ENCODE measurements around the gene MIDN.

The MIDN gene

GRCh38 chr19:1248786-1249297 lies 459 bp downstream of the MIDN start:
- peak overlapping the region; percentile 86 for H3K4me3 ChIP-seq (ENCODE audit: low read length)

GRCh38 chr19:1249298-1249989 lies 1.1 kb downstream of the MIDN start:
- peak overlapping the region; percentile 100 for H3K4ac ChIP-seq (ENCODE audit: low read depth, low read length)
- H3K79me1 ChIP-seq (ENCODE audit: low read length), result peaks cover 2% of the 10 kb centered on the region
- peak overlapping the region; percentile 99 for H3K18ac ChIP-seq (ENCODE audit: low read length)
- no peaks in the 10 kb centered on the region for H3K4me1 ChIP-seq (ENCODE audit: control insufficient read depth, low read depth, low read length)
- H2BK15ac ChIP-seq (replicated peaks; ENCODE audit: low read depth), result no peak overlapping the region
- no peak overlapping the region for H4K5ac ChIP-seq (ENCODE audit: low read length)
- peak overlapping the region; percentile 45 for H3K23ac ChIP-seq (ENCODE audit: low read length)
- peak overlapping the region; percentile 99 for H3K27ac ChIP-seq (ENCODE audit: low read depth, low read length)
- DNase-seq, result peak; percentile 97
- H3K4me3 ChIP-seq (ENCODE audit: low read length), result peak overlapping the region; percentile 77
- H3K36me3 ChIP-seq (ENCODE audit: control insufficient read depth, insufficient read depth, low read length), result peaks cover 10% of the 10 kb centered on the region
- H2BK120ac ChIP-seq (ENCODE audit: low read depth, low read length), result peak overlapping the region; percentile 61
- peak overlapping the region; percentile 98 for H3K56ac ChIP-seq (ENCODE audit: low read length)
- H3K27me3 ChIP-seq (ENCODE audit: insufficient read depth, low read length, poor library complexity), result no peaks in the 10 kb centered on the region
- peaks cover 45% of the 10 kb centered on the region for H3K79me2 ChIP-seq (ENCODE audit: control insufficient read depth, insufficient read depth, low read length)
- H2AK5ac ChIP-seq (ENCODE audit: low read length), result no peak overlapping the region
- H2BK5ac ChIP-seq (ENCODE audit: low read length), result no peak overlapping the region
- no peak overlapping the region for H3K4me2 ChIP-seq (ENCODE audit: low read length)
- no CpG with 5 or more reads among the region's 102 CpGs for WGBS (ENCODE audit: extremely low coverage, insufficient coverage, low lambda C conversion rate)
- peak overlapping the region; percentile 96 for H3K9ac ChIP-seq (ENCODE audit: low read length)
- H4K8ac ChIP-seq (ENCODE audit: low read depth, low read length), result peak overlapping the region; percentile 69

More at GRCh38 chr19:1248786-1249297, 459 bp downstream of the MIDN start:
- H3K56ac ChIP-seq (ENCODE audit: low read length), result peak overlapping the region; percentile 98
- peaks cover 7% of the 10 kb centered on the region for H3K36me3 ChIP-seq (ENCODE audit: control insufficient read depth, insufficient read depth, low read length)
- H3K27ac ChIP-seq (ENCODE audit: low read depth, low read length), result peak overlapping the region; percentile 99
- H3K79me2 ChIP-seq (ENCODE audit: control insufficient read depth, insufficient read depth, low read length), result peaks cover 39% of the 10 kb centered on the region
- H3K23ac ChIP-seq (ENCODE audit: low read length), result peak overlapping the region; percentile 45
- H2BK120ac ChIP-seq (ENCODE audit: low read depth, low read length), result peak overlapping the region; percentile 61
- H3K4ac ChIP-seq (ENCODE audit: low read depth, low read length), result peak overlapping the region; percentile 93
- H3K4me1 ChIP-seq (ENCODE audit: control insufficient read depth, low read depth, low read length), result no peaks in the 10 kb centered on the region
- H2BK5ac ChIP-seq (ENCODE audit: low read length), result no peak overlapping the region
- no peak for DNase-seq
- H2BK15ac ChIP-seq (replicated peaks; ENCODE audit: low read depth), result no peak overlapping the region
- peak overlapping the region; percentile 69 for H4K8ac ChIP-seq (ENCODE audit: low read depth, low read length)
- no peak overlapping the region for H4K5ac ChIP-seq (ENCODE audit: low read length)
- no CpG with 5 or more reads among the region's 74 CpGs for WGBS (ENCODE audit: extremely low coverage, insufficient coverage, low lambda C conversion rate)
- peak overlapping the region; percentile 94 for H3K9ac ChIP-seq (ENCODE audit: low read length)
- H3K18ac ChIP-seq (ENCODE audit: low read length), result peak overlapping the region; percentile 92
- no peaks in the 10 kb centered on the region for H3K27me3 ChIP-seq (ENCODE audit: insufficient read depth, low read length, poor library complexity)
- peaks cover 2% of the 10 kb centered on the region for H3K79me1 ChIP-seq (ENCODE audit: low read length)
- H2AK5ac ChIP-seq (ENCODE audit: low read length), result no peak overlapping the region
- peak overlapping the region; percentile 22 for H3K4me2 ChIP-seq (ENCODE audit: low read length)

DNA sequence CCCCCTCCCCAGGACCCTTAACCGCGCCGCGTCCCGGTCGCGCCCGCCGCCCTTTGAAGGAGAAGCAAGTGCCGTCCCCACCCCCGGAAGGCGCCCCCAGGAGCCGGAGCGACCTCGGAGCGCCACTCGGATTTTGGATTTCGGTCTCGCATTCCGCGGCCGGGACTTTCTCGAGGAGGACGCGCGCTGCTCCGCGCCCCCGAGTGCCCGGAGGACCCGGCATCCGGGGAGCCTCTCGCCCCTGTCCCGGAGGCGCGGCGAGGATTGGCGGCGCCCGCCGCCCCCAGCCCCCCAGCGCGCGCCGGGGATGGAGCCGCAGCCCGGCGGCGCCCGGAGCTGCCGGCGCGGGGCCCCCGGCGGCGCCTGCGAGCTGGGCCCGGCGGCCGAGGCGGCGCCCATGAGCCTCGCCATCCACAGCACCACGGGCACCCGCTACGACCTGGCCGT lies 1.6 kb downstream of the MIDN start:
- H3K9ac ChIP-seq (ENCODE audit: low read length), result peak overlapping the region; percentile 96
- WGBS (ENCODE audit: extremely low coverage, insufficient coverage, low lambda C conversion rate), result no CpG with 5 or more reads among the region's 67 CpGs
- peak overlapping the region; percentile 97 for H3K56ac ChIP-seq (ENCODE audit: low read length)
- peaks cover 8% of the 10 kb centered on the region for H3K79me1 ChIP-seq (ENCODE audit: low read length)
- H3K4me1 ChIP-seq (ENCODE audit: control insufficient read depth, low read depth, low read length), result no peaks in the 10 kb centered on the region
- no peak overlapping the region for H4K5ac ChIP-seq (ENCODE audit: low read length)
- peak overlapping the region; percentile 6 for H4K8ac ChIP-seq (ENCODE audit: low read depth, low read length)
- peak overlapping the region; percentile 77 for H3K4me3 ChIP-seq (ENCODE audit: low read length)
- no peaks in the 10 kb centered on the region for H3K27me3 ChIP-seq (ENCODE audit: insufficient read depth, low read length, poor library complexity)
- H3K4ac ChIP-seq (ENCODE audit: low read depth, low read length), result peak overlapping the region; percentile 100
- no peak overlapping the region for H2BK15ac ChIP-seq (replicated peaks; ENCODE audit: low read depth)
- DNase-seq, result no peak
- no peak overlapping the region for H2BK5ac ChIP-seq (ENCODE audit: low read length)
- H3K23ac ChIP-seq (ENCODE audit: low read length), result peak overlapping the region; percentile 94
- peaks cover 51% of the 10 kb centered on the region for H3K79me2 ChIP-seq (ENCODE audit: control insufficient read depth, insufficient read depth, low read length)
- peak overlapping the region; percentile 99 for H3K18ac ChIP-seq (ENCODE audit: low read length)
- H3K36me3 ChIP-seq (ENCODE audit: control insufficient read depth, insufficient read depth, low read length), result peaks cover 15% of the 10 kb centered on the region
- peak overlapping the region; percentile 91 for H3K27ac ChIP-seq (ENCODE audit: low read depth, low read length)
- H3K4me2 ChIP-seq (ENCODE audit: low read length), result no peak overlapping the region
- no peak overlapping the region for H2AK5ac ChIP-seq (ENCODE audit: low read length)
- H2BK120ac ChIP-seq (ENCODE audit: low read depth, low read length), result peak overlapping the region; percentile 46

DNA sequence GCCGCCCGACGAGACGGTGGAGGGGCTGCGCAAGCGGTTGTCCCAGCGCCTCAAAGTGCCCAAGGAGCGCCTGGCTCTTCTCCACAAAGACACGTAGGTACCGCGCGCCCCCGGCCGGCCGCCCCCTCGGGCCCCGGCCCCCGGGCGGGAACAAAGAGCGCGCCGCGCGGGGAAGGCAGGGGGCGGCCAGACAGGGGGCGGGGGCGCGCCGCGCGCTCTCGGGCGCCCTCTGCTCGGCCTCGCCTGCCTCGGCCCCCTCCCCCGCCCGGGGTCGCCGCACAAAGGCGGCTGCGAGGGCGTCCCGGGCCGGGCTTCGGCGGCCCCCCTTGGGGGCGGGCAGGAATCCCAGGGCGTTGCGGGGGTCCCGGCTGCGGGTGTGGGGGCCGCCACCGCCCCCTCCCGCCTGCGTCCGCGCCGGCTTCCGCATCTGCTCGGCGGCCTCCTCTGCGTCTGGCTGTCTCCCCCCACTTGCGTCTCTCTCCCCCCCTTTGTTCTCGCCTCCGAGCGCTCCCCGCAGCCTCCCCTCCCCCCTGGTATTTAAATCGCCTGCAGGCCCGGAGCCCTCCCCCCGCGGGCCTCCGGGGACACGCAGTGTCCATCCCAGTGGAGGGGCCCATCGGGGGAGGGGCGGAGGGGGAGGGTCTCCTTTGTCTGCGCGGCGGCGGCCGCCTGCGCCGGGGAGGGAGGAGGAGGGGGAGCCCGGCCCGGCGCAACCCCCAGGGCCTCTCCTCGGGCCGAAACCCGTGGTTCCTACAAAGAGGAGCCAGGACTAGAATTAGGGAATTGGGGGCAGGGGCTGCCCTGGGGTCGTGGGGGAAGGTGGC lies 2.3 kb downstream of the MIDN start:
- H3K79me1 ChIP-seq (ENCODE audit: low read length), result peaks cover 13% of the 10 kb centered on the region
- H3K56ac ChIP-seq (ENCODE audit: low read length), result peak overlapping the region; percentile 97
- no CpG with 5 or more reads among the region's 90 CpGs for WGBS (ENCODE audit: extremely low coverage, insufficient coverage, low lambda C conversion rate)
- peak overlapping the region; percentile 94 for H3K23ac ChIP-seq (ENCODE audit: low read length)
- H3K4me2 ChIP-seq (ENCODE audit: low read length), result peak overlapping the region; percentile 94
- H4K5ac ChIP-seq (ENCODE audit: low read length), result no peak overlapping the region
- peak overlapping the region; percentile 100 for H3K4ac ChIP-seq (ENCODE audit: low read depth, low read length)
- peak overlapping the region; percentile 54 for H2AK5ac ChIP-seq (ENCODE audit: low read length)
- peaks cover 57% of the 10 kb centered on the region for H3K79me2 ChIP-seq (ENCODE audit: control insufficient read depth, insufficient read depth, low read length)
- H3K27me3 ChIP-seq (ENCODE audit: insufficient read depth, low read length, poor library complexity), result no peaks in the 10 kb centered on the region
- H3K18ac ChIP-seq (ENCODE audit: low read length), result peak overlapping the region; percentile 99
- peaks cover 18% of the 10 kb centered on the region for H3K36me3 ChIP-seq (ENCODE audit: control insufficient read depth, insufficient read depth, low read length)
- no peaks in the 10 kb centered on the region for H3K4me1 ChIP-seq (ENCODE audit: control insufficient read depth, low read depth, low read length)
- H2BK15ac ChIP-seq (replicated peaks; ENCODE audit: low read depth), result no peak overlapping the region
- H4K8ac ChIP-seq (ENCODE audit: low read depth, low read length), result peak overlapping the region; percentile 77
- peak overlapping the region; percentile 90 for H2BK120ac ChIP-seq (ENCODE audit: low read depth, low read length)
- peak overlapping the region; percentile 75 for H2BK5ac ChIP-seq (ENCODE audit: low read length)
- peak; percentile 92 for DNase-seq
- peak overlapping the region; percentile 91 for H3K27ac ChIP-seq (ENCODE audit: low read depth, low read length)
- H3K9ac ChIP-seq (ENCODE audit: low read length), result peak overlapping the region; percentile 96
- H3K4me3 ChIP-seq (ENCODE audit: low read length), result peak overlapping the region; percentile 77

- peak; percentile 73 for DNase-seq
- WGBS (ENCODE audit: extremely low coverage, insufficient coverage, low lambda C conversion rate), result no CpG with 5 or more reads among the region's 41 CpGs
Measured at GRCh38 chr19:1251330-1252220, 3.2 kb downstream of the MIDN start.

More at GRCh38 chr19:1251330-1252220, 3.2 kb downstream of the MIDN start:
- Histone ChIP-seq H3K79me1 (ENCODE audit: low read length) (peaks cover 15% of the 10 kb centered on the region), H3K4ac (ENCODE audit: low read depth, low read length) (peak overlapping the region; percentile 100), H4K5ac (ENCODE audit: low read length) (no peak overlapping the region), H3K9ac (ENCODE audit: low read length) (peak overlapping the region; percentile 96), H4K8ac (ENCODE audit: low read depth, low read length) (peak overlapping the region; percentile 77), H3K23ac (ENCODE audit: low read length) (peak overlapping the region; percentile 97), H3K36me3 (ENCODE audit: control insufficient read depth, insufficient read depth, low read length) (peaks cover 20% of the 10 kb centered on the region), H2BK5ac (ENCODE audit: low read length) (peak overlapping the region; percentile 75), H2BK15ac (replicated peaks; ENCODE audit: low read depth) (no peak overlapping the region), H3K79me2 (ENCODE audit: control insufficient read depth, insufficient read depth, low read length) (peaks cover 61% of the 10 kb centered on the region), H3K4me3 (ENCODE audit: low read length) (peak overlapping the region; percentile 77), H3K4me2 (ENCODE audit: low read length) (peak overlapping the region; percentile 94), H3K4me1 (ENCODE audit: control insufficient read depth, low read depth, low read length) (no peaks in the 10 kb centered on the region), H3K27ac (ENCODE audit: low read depth, low read length) (peak overlapping the region; percentile 91), H2BK120ac (ENCODE audit: low read depth, low read length) (peak overlapping the region; percentile 90), H3K18ac (ENCODE audit: low read length) (peak overlapping the region; percentile 99), H3K27me3 (ENCODE audit: insufficient read depth, low read length, poor library complexity) (no peaks in the 10 kb centered on the region), H3K56ac (ENCODE audit: low read length) (peak overlapping the region; percentile 97), H2AK5ac (ENCODE audit: low read length) (peak overlapping the region; percentile 54)

Measured in mesendoderm (in vitro differentiated cells).